ENCODE measurements around the gene KERA. TPM values are rescaled to one million over a fixed set of nuclear protein-coding genes. Genes with fewer than 3 reads are reported as not detected.

Gene KERA
- not detected in 2 replicates for total RNA-seq

GRCh38 chr12:91057368-91058165, at the start of gene KERA:
Gene KERA, minus strand, starts transcription at chr12:91058024. Its CDS starts 1,743 bp downstream, at chr12:91056281.

GRCh38 chr12:91004872-91005271, 53.0 kb downstream of the KERA start, which contains the start of gene EPYC:
Gene EPYC, minus strand, starts transcription at chr12:91004972. Its CDS starts 2,407 bp downstream, at chr12:91002565.

Other genes with a start within 250 kb of the KERA start
- gene CCER1, start 102.8 kb downstream of the KERA start, total RNA-seq, result not detected in 2 replicates
- not detected in 2 replicates for gene EPYC, start 53.1 kb downstream of the KERA start, total RNA-seq
- gene LUM, start 53.5 kb upstream of the KERA start, total RNA-seq, result 282 and 1,471 TPM in 2 replicates
- 27.7 and 87.6 TPM in 2 replicates for gene DCN, start 124.8 kb upstream of the KERA start, total RNA-seq